ENCODE results near the gene COBL.

Gene COBL

DNA sequence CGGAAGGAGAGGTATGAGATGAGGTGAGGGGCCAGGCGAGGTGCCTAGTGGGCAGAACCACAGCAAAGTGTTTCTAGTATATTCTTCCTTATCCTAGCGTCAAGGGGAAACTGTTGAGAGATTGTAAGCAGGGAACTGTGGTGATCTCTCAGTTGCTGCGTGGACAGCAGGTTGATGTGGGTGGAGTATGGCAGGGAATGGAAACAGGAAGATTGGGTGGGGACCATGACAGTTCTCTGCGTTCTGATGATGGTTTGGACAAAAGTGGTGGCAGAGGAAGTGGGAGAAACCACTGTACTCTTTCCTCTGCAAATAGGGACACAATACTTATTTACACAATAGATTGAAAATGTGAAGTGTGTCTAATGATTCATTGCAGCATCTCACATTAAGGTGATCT is 342.4 kb downstream of the COBL start:
- no peak for DNase-seq (ENCODE audit: low read depth in 2 of 3, low spot score in 1 of 3)

DNA sequence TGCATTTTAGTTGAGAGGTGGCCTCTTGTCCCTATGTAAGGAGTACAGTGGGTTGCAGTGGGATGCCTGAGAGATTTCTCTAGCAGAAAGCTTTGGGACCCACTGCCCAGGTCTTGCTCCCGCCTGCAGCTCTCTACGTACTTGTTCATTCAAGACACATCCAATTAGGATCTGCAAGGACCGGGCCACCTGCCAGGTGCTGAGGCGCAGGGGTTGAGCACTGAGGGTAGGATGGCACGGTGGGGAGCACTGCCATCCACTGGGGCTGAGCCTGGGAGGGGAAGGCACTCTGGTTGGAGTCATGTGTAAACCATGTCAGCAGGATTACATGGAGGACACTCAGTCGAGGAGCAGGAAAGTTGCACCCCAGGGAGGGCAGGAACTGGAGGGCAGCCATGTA is 342.8 kb downstream of the COBL start:
- DNase-seq (ENCODE audit: low read depth in 2 of 3, low spot score in 1 of 3), result no peak

DNA sequence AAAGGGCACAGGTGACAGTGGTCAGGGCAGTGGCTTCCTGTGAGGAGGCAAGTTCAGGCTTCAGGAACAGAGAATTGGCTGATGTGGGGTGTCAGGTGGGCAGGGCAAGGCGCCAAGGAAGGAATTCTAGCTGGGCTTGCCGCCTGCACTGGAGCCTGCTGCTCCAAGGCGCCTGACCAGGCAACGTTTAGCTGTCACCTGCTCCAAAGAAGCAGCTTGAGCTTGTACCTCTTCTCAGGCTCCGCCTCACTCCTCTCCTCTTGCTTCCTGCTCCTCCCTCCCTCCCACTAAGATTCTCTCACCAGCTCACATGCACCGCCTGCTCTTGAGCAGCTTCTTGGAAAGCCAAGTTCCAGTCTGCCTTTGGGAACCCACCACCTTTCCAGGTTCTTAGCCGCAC is 346.5 kb downstream of the COBL start:
- DNase-seq (ENCODE audit: low read depth in 2 of 3, low spot score in 1 of 3), result no peak

Data from stimulated activated CD4-positive, alpha-beta T cell treated with anti-CD3 and anti-CD28 coated beads, Interleukin-12 subunit alpha, Interleukin-12 subunit beta, amount 100 ng/mL, for 48 hours (primary cell).